K562 (cell line): Measurements from ENCODE around the gene RFNG. TPM values are rescaled to one million over a fixed set of nuclear protein-coding genes. Genes with fewer than 3 reads are reported as not detected.

Source experiments
- ATAC-seq: fragments of 200-7000 bp; cut with Tn5 transposase; 3 replicates; pipeline ENCODE4 v1.9.1; 2020; ENCODE audit warnings: moderate library complexity
- BruUV-seq: library from RNA; stranded (reverse); fragments of 400-500 nt; replicated peaks from 2 replicates; lab custom pipeline; 2021; lab: Mats Ljungman, UMichigan
- CTCF ChIA-PET: fragments of 300-600 bp; formaldehyde crosslinking; extraction: SDS; loops from one replicate; lab custom pipeline; 2021; ENCODE audit warnings: low intra/inter-chr PET ratio; lab: Yijun Ruan, JAX
- POLR2A ChIA-PET: fragments of 300-600, 350-650 bp; sonication (Branson Sonifier 250); formaldehyde crosslinking; extraction: SDS; loops from one replicate; lab custom pipeline; 2021; ENCODE audit warnings: antibody characterized with exemption, inconsistent platforms; lab: Yijun Ruan, JAX
- DNase-seq, 4 experiments: peaks; one replicate each; pipeline versions ENCODE4 v3.0.0 to v3.0.0-alpha.2; 2011 to 2018; ENCODE audit warnings: low spot score in 3 of 4, mixed read lengths in 3 of 4; ENCODE audit errors: extremely low read depth in 1 of 4
- FAIRE-seq: peaks from 2 replicates; lab custom pipeline; 2011; peaks lifted over from hg19 to GRCh38; lab: Jason Lieb, UNC
- H2AFZ ChIP-seq: 2 replicates; pipeline ENCODE4 v1.6.0; 2011; ENCODE audit warnings: low read depth, low read length, control low read depth, inconsistent platforms
- H3K27ac ChIP-seq: fragments of 200-600 bp; 3 replicates; pipeline ENCODE4 v1.8.0; 2011; ENCODE audit warnings: low read depth, mild to moderate bottlenecking, control low read depth, inconsistent platforms, low read length, moderate library complexity, mixed read lengths; ENCODE audit errors: extremely low read depth
- H3K27me3 ChIP-seq, 2 experiments: fragments of 300-600 bp in 1 of 2; 2 replicates in 1 of 2; 3 replicates in 1 of 2; pipeline versions ENCODE4 v1.6.0 to v1.8.0; 2011; ENCODE audit warnings: inconsistent platforms in 2 of 2, low read length in 2 of 2, mild to moderate bottlenecking in 1 of 2, mixed read lengths in 1 of 2, moderate library complexity in 1 of 2; ENCODE audit not compliant: control insufficient read depth in 2 of 2, insufficient read depth in 2 of 2
- H3K36me3 ChIP-seq: fragments of 300-600 bp; 3 replicates; pipeline ENCODE4 v1.8.0; 2011; ENCODE audit warnings: mild to moderate bottlenecking, low read length, inconsistent platforms; ENCODE audit not compliant: control insufficient read depth, insufficient read depth
- H3K4me1 ChIP-seq, 2 experiments: fragments of 200-600 bp in 1 of 2; replicated peaks in 1 of 2; 2 replicates in 1 of 2; 3 replicates in 1 of 2; pipeline versions ENCODE4 v1.5.1 to v1.8.0; 2011; ENCODE audit warnings: inconsistent platforms in 2 of 2, low read length in 2 of 2, mild to moderate bottlenecking in 1 of 2, mixed read lengths in 1 of 2, moderate library complexity in 1 of 2; ENCODE audit not compliant: control insufficient read depth in 2 of 2, insufficient read depth in 2 of 2
- H3K4me2 ChIP-seq: 2 replicates; pipeline ENCODE4 v1.6.1; 2011; ENCODE audit warnings: low read length, control low read depth, inconsistent platforms, mixed read lengths; ENCODE audit not compliant: insufficient read depth
- H3K4me3 ChIP-seq: fragments of 200-600 bp; sonication (generic), shearing (Covaris generic); 2 replicates; pipeline ENCODE4 v1.5.1; 2016; ENCODE audit warnings: control low read depth, inconsistent platforms
- H3K79me2 ChIP-seq: fragments of 200-600 bp; 3 replicates; pipeline ENCODE4 v1.8.0; 2011; ENCODE audit warnings: low read length, inconsistent platforms; ENCODE audit not compliant: control insufficient read depth, insufficient read depth
- H3K9ac ChIP-seq, 2 experiments: 2 replicates each; pipeline versions ENCODE4 v1.6.0 to v1.6.1; 2011; ENCODE audit warnings: low read depth in 2 of 2, low read length in 2 of 2, control low read depth in 1 of 2, inconsistent platforms in 1 of 2, mild to moderate bottlenecking in 1 of 2, mixed read lengths in 1 of 2; ENCODE audit not compliant: insufficient read depth in 1 of 2
- H3K9me1 ChIP-seq: one replicate; pipeline ENCODE4 v1.6.0; 2011; ENCODE audit warnings: inconsistent platforms, mild to moderate bottlenecking, low read length, moderate library complexity; ENCODE audit not compliant: control insufficient read depth, insufficient read depth
- H3K9me3 ChIP-seq: replicated peaks from 2 replicates; pipeline ENCODE4 v1.5.1; 2011; ENCODE audit warnings: low read depth, low read length, inconsistent platforms; ENCODE audit not compliant: control insufficient read depth, insufficient read depth
- H4K20me1 ChIP-seq: replicated peaks from 2 replicates; pipeline ENCODE4 v1.6.1; 2011; ENCODE audit warnings: low read length, inconsistent platforms, mixed read lengths; ENCODE audit not compliant: control insufficient read depth, insufficient read depth
- GATAD2B ChIP-seq: fragments of 450-650 bp; IDR thresholded peaks from 2 replicates; pipeline ENCODE4 v1.6.1; 2017; ENCODE audit warnings: mild to moderate bottlenecking, borderline replicate concordance
- JUND ChIP-seq, 2 experiments: IDR thresholded peaks; 2 replicates in 1 of 2; 3 replicates in 1 of 2; pipeline ENCODE4 v1.6.1; 2011; ENCODE audit warnings: borderline replicate concordance in 2 of 2, low read depth in 2 of 2, low read length in 2 of 2, improper control_type of control experiment in 1 of 2, missing biosample characterization in 1 of 2, missing genetic modification characterization in 1 of 2, missing genetic modification reagents in 1 of 2
- KDM5B ChIP-seq: fragments of 200-600 bp; sonication (generic); IDR thresholded peaks from 2 replicates; pipeline ENCODE4 v1.6.1; 2012; ENCODE audit warnings: low read depth, mild to moderate bottlenecking, moderate library complexity, low read length, control low read depth, inconsistent platforms; ENCODE audit not compliant: insufficient replicate concordance
- MED1 ChIP-seq: sonication (generic); formaldehyde crosslinking; IDR thresholded peaks from 2 replicates; pipeline ENCODE4 v1.8.1; 2023; ENCODE audit warnings: missing genetic modification reagents, borderline replicate concordance
- NR2F6 ChIP-seq: fragments of 450-650 bp; formaldehyde crosslinking; IDR thresholded peaks from 2 replicates; pipeline ENCODE4 v1.4.0; 2020; ENCODE audit warnings: mild to moderate bottlenecking
- PKNOX1 ChIP-seq: fragments of 450-650 bp; IDR thresholded peaks from 2 replicates; pipeline ENCODE4 v1.6.1; 2016
- RBM14 ChIP-seq: fragments of 200-400 bp; formaldehyde crosslinking; IDR thresholded peaks from 2 replicates; pipeline ENCODE4 v1.6.1; 2018; ENCODE audit warnings: low read depth, mild to moderate bottlenecking, low read length, moderate library complexity, borderline replicate concordance; ENCODE audit not compliant: insufficient read depth
- ZFX ChIP-seq: sonication (generic); formaldehyde crosslinking; IDR thresholded peaks from 2 replicates; pipeline ENCODE4 v1.8.0; 2022; ENCODE audit warnings: mild to moderate bottlenecking, missing genetic modification reagents, moderate library complexity
- ZNF175 ChIP-seq: fragments of 200-800 bp; sonication (Bioruptor generic); IDR thresholded peaks from 2 replicates; pipeline ENCODE4 v1.6.1; 2016; ENCODE audit warnings: low read depth, mild to moderate bottlenecking, missing genetic modification characterization, missing compliant biosample characterization
- WGBS: fragments of 100-300 bp; shearing (Covaris generic); methylation state at CpG from one replicate; pipeline ENCODE4 v1.1.6; 2016; ENCODE audit warnings: low coverage, mixed read lengths; ENCODE audit not compliant: insufficient coverage; ENCODE audit errors: missing lambda C conversion rate; 5-methylcytosine and 5-hydroxymethylcytosine counted together
- in situ Hi-C: fragments of 300-500 bp; cut with MboI; formaldehyde crosslinking; loops from 4 replicates; pipeline ENCODE4 v1.15.0; 2018; ENCODE audit warnings: inconsistent platforms, mixed read lengths
- intact Hi-C: fragments of 100-400 bp; cut with micrococcal nuclease; formaldehyde crosslinking; loops from 2 replicates; pipeline ENCODE4 v1.14.2; 2022
- polyA plus RNA-seq, 8 experiments: library from polyadenylated mRNA; depleted of rRNA in 4 of 8; stranded (reverse) in 5 of 8; unstranded in 3 of 8; fragments of >200 nt; fragmentation: Nextera tagmentation in 2 of 8; fragmentation: Illumina TruSeq in 1 of 8; extraction: Ambion mirVana in 2 of 8; extraction: Trizol in 1 of 8; gene quantifications; 2 replicates each; pipeline versions ENCODE4 v1.2.1 to v1.2.3, GENCODE V29; 2011 to 2014; ENCODE audit warnings: inconsistent platforms in 1 of 8, missing spikeins in 1 of 8
- total RNA-seq, 7 experiments: library from RNA; depleted of rRNA in 6 of 7; stranded (reverse); fragments of >200 nt in 6 of 7; fragmentation: Illumina TruSeq in 2 of 7; extraction: Trizol in 2 of 7; gene quantifications; 2 replicates each; pipeline versions ENCODE4 v1.2.1 to v1.2.3, GENCODE V29; 2011 to 2021; ENCODE audit warnings: low replicate concordance in 1 of 7
- TF ChIP-seq, protein P1 (sequence below), 2 experiments: fragments of 450-650 bp in 1 of 2; sonication (generic) in 1 of 2; formaldehyde crosslinking; conservative IDR thresholded peaks; 2 replicates each; pipeline versions ENCODE4 v1.4.0 to v1.8.1; 2020 to 2022; ENCODE audit warnings: mild to moderate bottlenecking in 1 of 2, missing genetic modification reagents in 1 of 2

Gene RFNG
- total and polyA plus RNA-seq, 9 of the 15 experiments (the other 6 are each of a cell fraction or from before 2014, with no cell fraction given) = 0.32 to 32.8 (median 9.5) TPM

GRCh38 chr17:82013772-82014321 is 37.8 kb downstream of the RFNG start:
- BruUV-seq = no TSS peak

More at GRCh38 chr17:82013772-82014321, 37.8 kb downstream of the RFNG start:
- H3K27ac ChIP-seq = no peak overlapping the region
- POLR2A ChIA-PET = interaction anchor here (0.6 to 1.1 kb wide), 2 partner anchors 8 to 805 kb away, joined by 3 read pairs; no protein-coding TSS in a partner anchor
- 53% methylated on average over 9 of the region's 16 CpGs for WGBS
- peaks cover 10% of the 10 kb centered on the region; the same call in 1 of the 3 replicates for H3K36me3 ChIP-seq
- H3K79me2 ChIP-seq = no peaks in the 10 kb centered on the region
- no peak overlapping the region for H3K4me2 ChIP-seq
- no peak overlapping the region for H2AFZ ChIP-seq
- TF ChIP-seq ZFX (CRISPR knock-in tag) (no peak), JUND (IDR thresholded peaks at IDR 0.05; ENCODE audit: borderline replicate concordance, low read depth, low read length) (no peak), JUND (tag; IDR thresholded peaks at IDR 0.05; ENCODE audit: borderline replicate concordance, low read depth, low read length) (no peak), NR2F6 (CRISPR knock-in tag) (no peak), KDM5B (no peak), ZNF175 (CRISPR knock-in tag) (no peak), MED1 (CRISPR knock-in tag) (no peak), RBM14 (no peak), PKNOX1 (no peak), GATAD2B (no peak)
- TF ChIP-seq, protein P1, sequence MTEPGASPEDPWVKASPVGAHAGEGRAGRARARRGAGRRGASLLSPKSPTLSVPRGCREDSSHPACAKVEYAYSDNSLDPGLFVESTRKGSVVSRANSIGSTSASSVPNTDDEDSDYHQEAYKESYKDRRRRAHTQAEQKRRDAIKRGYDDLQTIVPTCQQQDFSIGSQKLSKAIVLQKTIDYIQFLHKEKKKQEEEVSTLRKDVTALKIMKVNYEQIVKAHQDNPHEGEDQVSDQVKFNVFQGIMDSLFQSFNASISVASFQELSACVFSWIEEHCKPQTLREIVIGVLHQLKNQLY (CRISPR knock-in tag; conservative IDR thresholded peaks at IDR 0.05) = no peak
- TF ChIP-seq, all 486 proteins: peak for 0
- FAIRE-seq = no peak
- Histone ChIP-seq H3K9me3 (no peaks in the 10 kb centered on the region), H3K4me1 (peaks cover 0 to 87% of the 10 kb centered on the region in 2 experiments; a peak in 3 of 5 replicates), H3K9me1 (no peaks in the 10 kb centered on the region), H4K20me1 (no peaks in the 10 kb centered on the region), H3K9ac (peak overlapping the region in 1 of 2 experiments; percentile 60; a peak in 2 of 4 replicates), H3K4me3 (no peak overlapping the region), H3K27me3 (no peaks in the 10 kb centered on the region)
- no peak for ATAC-seq
- in situ Hi-C loops (no loop called here), intact Hi-C loops (no loop called here)
- CTCF ChIA-PET = no interaction called here
- no peak for DNase-seq
